COLO668 (cell line): ENCODE results near the gene ULBP1.
"Not testable (repeated sequence)": the region's sequence is repeated elsewhere in the genome, so short reads cannot be mapped to it uniquely, and the experiment has no call there.

Experiments
- DNase-seq: peaks from one replicate; lab custom pipeline; 2025; ENCODE audit not compliant: unreplicated experiment; lab: John Stamatoyannopoulos, UW

Gene ULBP1

GRCh38 chr6:149951626-149952025 is 12.1 kb upstream of the ULBP1 start:
- no peak for DNase-seq

GRCh38 chr6:149953390-149953789 is 10.4 kb upstream of the ULBP1 start:
- DNase-seq = not testable (repeated sequence)

DNA sequence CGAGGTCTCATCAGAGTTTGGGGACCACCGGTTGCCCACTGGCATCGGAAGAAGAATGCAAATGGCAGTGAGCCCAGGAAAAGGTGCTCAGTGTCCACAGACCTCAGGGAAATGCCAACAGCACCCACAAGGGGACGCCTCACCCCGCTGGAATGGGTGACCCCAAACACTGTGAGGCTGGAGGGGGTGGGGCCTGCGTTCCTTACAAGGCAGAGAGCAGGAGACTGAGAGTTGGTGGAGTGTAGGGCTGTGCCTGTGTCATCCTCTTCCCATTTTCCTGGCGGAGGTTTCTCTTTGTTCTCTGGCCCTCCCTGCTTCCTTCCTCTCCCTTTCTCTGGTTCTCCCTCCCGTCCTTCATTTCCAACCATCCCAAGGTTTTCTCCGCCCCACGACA is 9.8 kb upstream of the ULBP1 start:
- DNase-seq = not testable (repeated sequence)

DNA sequence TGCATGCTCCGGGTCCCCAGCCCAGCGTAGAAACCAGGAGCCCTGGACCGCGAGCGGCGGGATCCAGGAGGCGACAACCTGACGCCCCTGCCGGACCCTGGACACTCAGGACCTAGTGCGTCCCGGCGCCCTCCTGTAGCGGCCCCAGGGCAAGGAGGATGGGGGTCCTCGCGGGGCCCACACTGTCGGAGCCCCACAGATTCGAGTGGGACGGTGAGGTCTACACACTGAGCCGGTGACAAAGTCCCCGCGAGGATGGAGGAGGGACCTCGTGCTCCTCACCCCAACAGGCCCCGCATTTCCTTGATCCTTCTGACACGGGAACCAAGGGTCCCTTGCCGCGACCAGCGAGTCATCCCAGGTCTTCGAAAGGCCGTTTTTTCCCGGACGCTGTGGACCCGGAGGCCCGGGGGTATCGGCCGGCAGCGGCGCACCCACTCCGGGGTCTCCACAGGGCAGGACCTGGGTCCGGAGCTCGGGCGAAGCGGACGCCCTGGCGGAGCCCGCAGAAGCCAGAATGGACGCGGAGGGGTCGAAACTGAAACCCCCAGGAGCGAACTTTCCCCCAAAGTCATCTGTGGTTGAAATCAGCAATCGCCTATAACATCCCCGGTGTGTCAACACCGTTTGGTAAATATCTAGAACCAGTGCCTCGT is 9.3 kb upstream of the ULBP1 start:
- not testable (repeated sequence) for DNase-seq

DNA sequence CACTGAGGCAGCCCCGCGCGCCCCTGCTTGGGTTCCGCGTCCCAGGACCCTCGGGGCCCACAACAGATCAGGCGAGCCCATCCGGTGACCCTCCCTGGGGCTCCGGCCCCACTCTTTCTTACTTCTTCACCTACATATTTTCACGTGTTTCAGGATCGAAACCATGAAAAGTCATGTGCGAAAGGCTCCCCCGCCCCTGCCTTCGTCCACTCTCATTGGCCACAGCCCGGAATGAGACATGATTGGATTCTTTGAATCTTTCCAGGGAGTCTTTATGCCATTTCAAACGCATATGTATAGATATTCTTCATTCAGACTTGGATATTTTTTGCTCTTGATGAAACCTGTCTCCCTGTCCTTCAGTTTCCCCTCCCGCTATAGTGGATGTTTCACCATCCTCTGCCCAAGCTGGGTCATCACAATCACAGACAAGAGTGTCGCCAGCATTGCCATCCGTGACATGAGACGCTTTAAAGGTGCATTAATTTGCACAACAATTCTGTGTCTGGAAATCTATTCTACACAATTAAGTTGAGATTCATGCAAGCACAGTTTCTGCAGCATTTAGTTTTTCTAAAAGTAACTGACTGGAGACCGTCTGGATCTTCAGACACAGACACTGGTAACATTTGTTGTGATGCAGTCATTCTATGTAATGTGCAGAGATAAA is 8.6 kb upstream of the ULBP1 start:
- not testable (repeated sequence) for DNase-seq

GRCh38 chr6:149955654-149956317 is 8.0 kb upstream of the ULBP1 start:
- not testable (repeated sequence) for DNase-seq

DNA sequence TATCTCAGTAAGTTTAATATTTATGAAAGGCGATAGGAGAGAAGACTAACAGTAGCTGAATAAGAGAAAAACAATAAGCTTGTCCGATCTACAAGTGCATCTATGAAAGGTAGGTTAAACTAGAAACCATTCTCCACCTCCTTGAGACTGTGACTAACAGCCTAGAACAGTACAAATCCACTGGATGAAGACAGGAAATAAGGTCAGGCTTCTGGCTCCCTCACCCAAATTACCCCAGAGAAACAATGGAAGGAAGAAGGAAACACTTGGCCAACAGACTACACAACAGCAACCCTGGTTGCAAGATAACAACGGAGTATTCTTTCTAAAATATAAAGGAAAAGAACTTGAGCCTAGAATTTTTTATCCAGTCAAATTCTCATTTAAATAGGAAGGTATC is 5.6 kb upstream of the ULBP1 start:
- not testable (repeated sequence) for DNase-seq

DNA sequence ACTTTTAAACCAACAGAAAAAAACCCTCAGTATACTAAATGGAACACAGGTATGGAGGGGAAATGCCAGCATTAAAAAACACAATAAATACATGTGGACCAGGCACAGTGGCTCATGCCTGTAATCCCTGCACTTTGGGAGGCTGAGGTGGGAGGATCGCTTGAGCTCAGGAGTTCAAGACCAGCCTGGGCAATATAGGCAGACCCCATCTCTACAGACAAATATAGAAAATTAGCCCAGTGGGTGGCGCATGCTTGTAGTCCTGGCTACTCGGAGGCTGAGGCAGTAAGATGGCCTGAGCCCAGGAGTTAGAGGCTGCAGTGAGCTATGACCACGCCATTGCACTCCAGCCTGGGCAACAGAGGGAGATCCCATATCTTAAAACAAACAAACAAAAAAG is 3.9 kb upstream of the ULBP1 start:
- DNase-seq = not testable (repeated sequence)

GRCh38 chr6:149960488-149960887 is 3.3 kb upstream of the ULBP1 start:
- DNase-seq = no peak

- DNase-seq = no peak
These were observed 1.9 kb upstream of the ULBP1 start for GRCh38 chr6:149961728-149962425.

DNA sequence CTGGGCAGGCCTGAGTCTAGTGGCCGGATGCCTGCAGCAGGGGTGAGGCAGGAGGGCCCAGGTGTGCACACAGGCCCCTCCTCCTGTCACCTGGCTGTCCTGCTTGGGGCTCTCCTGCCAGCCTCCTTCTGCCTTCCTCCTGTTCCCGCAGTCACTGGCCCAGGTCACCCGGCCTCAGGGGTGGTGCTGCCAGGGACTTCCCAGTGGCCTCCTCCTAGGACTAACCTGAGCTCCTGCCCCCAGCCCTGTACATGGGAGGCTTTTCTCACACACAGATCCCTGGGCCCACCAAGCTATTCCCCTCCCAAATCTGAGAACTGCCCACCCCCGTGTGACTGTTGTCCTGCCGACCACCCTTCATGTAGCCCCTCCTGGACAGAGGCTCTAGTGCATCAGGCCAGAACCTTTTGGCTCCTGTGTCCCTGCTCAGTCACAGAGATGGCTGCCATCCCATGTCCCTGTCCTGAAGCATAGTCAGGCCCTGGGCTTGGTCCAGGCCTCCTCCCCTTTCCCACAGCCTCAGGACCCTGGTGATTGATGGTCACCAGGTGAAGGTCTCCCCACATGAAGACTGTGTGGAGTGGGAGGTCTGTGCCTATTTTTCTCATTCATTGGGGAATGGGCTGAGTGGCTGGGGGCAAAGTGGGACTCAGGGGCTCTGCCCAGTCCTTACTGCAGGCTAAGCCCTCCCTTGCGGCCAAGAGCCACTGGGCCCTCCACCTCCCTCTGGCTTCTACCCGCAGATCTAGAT is 1.1 kb upstream of the ULBP1 start:
- no peak for DNase-seq

GRCh38 chr6:149963212-149963461 is 606 bp upstream of the ULBP1 start:
- DNase-seq = peak; percentile 59

DNA sequence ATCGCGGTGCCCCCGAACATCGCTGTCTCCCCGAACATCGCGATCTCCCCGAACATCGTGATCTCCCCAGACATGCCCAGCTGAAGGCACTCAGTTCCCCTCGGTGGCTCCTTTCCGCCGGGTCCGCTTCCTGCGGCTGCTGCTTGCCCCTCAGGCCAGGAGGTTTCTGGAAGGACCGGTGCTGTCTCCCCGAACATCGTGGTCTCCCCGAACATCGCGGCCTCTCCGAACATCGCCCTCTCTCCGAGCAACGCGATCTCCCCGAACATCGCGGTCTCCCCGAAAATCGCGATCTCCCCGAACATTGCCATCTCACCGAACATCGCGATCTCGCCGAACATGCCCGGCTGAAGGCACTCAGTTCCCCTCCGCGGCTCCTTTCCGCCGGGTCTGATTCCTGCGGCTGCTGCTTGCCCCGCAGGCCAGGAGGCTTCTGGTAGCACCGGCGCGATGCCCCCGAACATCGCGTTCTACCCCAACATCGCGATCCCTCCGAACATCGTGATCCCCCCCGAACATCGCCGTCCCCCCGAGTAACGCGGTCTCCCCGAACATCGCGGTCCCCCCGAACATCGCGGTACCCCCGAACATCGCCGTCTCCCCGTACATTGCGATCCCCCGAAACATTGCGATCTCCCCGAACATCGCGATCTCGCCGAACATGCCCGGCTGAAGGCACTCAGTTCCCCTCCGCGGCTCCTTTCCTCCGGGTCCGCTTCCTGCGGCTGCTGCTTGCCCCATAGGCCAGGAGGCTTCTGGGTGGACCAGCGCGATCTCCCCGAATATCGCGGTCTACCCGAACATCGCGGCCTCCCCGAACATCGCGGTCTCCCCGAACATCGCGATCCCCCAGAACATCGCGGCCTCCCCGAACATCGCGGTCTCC is 808 bp downstream of the ULBP1 start:
- peak; percentile 31 for DNase-seq

- DNase-seq = peak; percentile 15
These were observed 1.7 kb downstream of the ULBP1 start for GRCh38 chr6:149965194-149966020.

DNA sequence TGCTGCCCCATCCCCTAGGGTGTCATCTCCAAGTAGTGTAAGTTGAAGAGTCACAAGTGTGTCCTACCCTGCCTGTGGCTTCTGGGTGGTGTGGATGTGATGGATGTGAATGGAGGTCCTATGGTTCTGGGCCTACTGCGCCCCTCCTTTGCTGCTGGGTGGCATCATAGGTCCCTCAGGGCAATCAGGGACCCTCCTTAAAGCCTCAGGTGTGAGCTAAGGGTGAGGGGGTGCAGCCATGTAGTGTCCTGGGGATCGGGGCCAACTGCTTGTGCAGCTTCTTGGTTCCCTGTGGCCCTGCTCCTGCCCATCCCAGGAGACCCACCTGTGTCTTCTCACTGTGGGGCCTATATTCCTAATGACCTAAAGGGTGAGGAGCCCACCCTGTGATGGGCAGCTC is 2.6 kb downstream of the ULBP1 start:
- DNase-seq = not testable (repeated sequence)

DNA sequence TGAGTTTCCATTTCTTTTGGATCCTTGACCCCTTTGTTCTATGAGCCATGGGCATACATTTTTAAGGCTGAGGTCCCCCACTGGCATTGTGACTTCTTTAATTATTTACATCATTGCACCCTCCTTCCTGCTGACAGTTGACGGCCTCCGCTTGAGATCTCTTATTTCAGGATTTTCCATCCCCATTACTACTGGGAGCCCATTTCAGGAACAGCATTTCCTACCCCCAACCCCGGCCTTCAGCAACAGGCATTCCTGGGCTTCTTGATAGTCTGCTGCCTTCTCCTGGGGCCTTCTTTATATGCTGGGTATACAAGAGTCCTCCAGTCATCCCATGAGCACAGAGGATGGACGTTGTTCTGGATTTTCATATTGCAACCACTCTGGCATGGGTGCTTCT is 3.8 kb downstream of the ULBP1 start:
- DNase-seq = no peak

GRCh38 chr6:149967999-149968398 is 4.3 kb downstream of the ULBP1 start:
- not testable (repeated sequence) for DNase-seq

GRCh38 chr6:149968909-149969308 is 5.2 kb downstream of the ULBP1 start:
- DNase-seq = not testable (repeated sequence)

DNA sequence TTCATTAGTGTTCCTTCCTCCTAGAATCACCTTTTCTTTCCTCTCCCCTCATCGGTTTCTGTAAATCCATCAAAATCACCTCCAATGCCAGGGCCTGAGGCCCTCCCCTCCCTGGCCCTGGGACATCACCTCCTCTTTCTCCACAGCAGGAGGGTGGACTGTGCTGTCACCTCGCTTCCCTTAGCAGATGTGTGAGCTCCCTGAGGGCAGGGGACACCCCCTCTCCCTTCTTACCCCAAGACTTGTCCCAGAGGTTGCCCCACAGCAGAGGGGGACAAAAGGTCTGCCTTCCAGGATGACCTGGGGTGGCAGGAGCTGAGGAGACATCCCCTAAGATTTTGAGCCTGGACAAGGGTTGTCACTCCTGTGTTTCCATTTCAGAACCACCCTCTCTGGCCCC is 5.9 kb downstream of the ULBP1 start:
- no peak for DNase-seq
